HL-60 (cell line): ENCODE data around the gene COL18A1.

ENCODE experiments used
- SPI1 ChIP-seq: IDR thresholded peaks from 2 replicates; pipeline ENCODE4 v1.6.1; 2012; ENCODE audit warnings: low read depth, mild to moderate bottlenecking, borderline replicate concordance
- TF ChIP-seq, protein P1 (sequence below): IDR thresholded peaks from one replicate; pipeline ENCODE4 v1.5.1; 2011; ENCODE audit warnings: low read length, control low read depth, inconsistent platforms; ENCODE audit not compliant: insufficient read depth

- TF ChIP-seq, protein P1, sequence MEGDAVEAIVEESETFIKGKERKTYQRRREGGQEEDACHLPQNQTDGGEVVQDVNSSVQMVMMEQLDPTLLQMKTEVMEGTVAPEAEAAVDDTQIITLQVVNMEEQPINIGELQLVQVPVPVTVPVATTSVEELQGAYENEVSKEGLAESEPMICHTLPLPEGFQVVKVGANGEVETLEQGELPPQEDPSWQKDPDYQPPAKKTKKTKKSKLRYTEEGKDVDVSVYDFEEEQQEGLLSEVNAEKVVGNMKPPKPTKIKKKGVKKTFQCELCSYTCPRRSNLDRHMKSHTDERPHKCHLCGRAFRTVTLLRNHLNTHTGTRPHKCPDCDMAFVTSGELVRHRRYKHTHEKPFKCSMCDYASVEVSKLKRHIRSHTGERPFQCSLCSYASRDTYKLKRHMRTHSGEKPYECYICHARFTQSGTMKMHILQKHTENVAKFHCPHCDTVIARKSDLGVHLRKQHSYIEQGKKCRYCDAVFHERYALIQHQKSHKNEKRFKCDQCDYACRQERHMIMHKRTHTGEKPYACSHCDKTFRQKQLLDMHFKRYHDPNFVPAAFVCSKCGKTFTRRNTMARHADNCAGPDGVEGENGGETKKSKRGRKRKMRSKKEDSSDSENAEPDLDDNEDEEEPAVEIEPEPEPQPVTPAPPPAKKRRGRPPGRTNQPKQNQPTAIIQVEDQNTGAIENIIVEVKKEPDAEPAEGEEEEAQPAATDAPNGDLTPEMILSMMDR, result no peak
- TF ChIP-seq SPI1, result no peak
These were observed 2.8 kb downstream of the COL18A1 start for GRCh38 chr21:45407629-45408247.
